Uterus (tissue), 2 donors: ENCODE measurements around the gene PEPD.

ENCODE experiments used
- CTCF ChIP-seq, 4 experiments: fragments of 200-600 bp in 2 of 4; fragments of 450-650 bp in 2 of 4; sonication (generic) in 2 of 4; IDR thresholded peaks; one replicate each; pipeline ENCODE4 v1.5.1; 2016 to 2019; ENCODE audit warnings: antibody characterized with exemption in 4 of 4, mild to moderate bottlenecking in 2 of 4, moderate library complexity in 1 of 4
- POLR2A ChIP-seq, 2 donors: fragments of 450-650 bp; IDR thresholded peaks; one replicate each; pipeline ENCODE4 v1.6.1; 2016; ENCODE audit warnings: antibody characterized with exemption in 2 of 2, mild to moderate bottlenecking in 1 of 2, moderate library complexity in 1 of 2

- no peak for TF ChIP-seq POLR2A (IDR thresholded peaks at IDR 0.05)
- TF ChIP-seq CTCF (IDR thresholded peaks at IDR 0.05), result no peak
Measured at GRCh38 chr19:33399081-33399744, 122.4 kb downstream of the PEPD start.
